ENCODE data around the gene SLC44A1.

The SLC44A1 gene

DNA sequence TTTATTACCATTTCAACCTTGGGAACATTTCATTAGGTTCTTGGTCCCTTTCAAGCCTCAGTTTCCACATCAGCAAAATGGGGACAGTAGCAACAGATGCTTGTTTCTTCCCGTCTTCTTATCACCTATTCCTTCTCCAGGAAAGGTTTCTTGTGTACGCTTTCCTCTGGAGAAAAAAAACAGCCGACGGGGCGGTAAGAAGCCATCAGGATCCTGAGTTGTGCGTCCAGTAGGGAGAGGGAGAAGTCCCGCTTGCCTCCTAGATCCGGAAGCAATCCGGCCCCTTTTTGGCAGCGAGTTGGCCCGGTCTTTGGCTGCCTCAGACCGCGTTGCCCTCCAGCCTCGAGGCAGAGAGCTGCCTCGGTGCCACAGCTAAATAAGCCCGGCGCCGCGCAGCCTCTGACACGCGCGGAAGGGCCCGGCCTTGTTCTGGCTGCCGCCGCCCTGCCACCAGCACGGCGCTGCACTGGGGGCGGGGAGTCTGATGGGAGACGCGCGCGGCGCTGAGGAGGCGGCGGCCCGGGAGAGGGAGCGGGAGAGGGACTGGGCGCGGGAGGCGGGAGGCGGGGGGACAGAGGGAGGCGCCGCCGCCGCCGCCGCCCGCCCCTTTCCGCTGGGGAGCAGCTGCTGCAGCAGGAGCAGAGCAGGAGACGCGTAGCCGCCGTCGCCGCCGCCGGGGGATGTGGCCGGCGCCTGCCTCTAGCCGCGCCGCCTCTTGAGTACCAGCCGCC is at the start of gene SLC44A1:
SLC44A1 (plus strand) TSS at position 649 of the 731 bp plus-strand sequence. CDS start 218 bp downstream, outside the sequence.
- Mint-ChIP-seq H3K27ac (peak within 1 kb of the TSS; percentile 77), H3K9me3 (no peaks in the 10 kb centered on the region), H3K36me3 (ENCODE audit: low read depth) (peaks cover 3% of the 10 kb centered on the region), H3K27me3 (peaks cover 32% of the 10 kb centered on the region), H3K4me1 (ENCODE audit: low read depth) (peaks cover 25% of the 10 kb centered on the region), H3K4me3 (peak within 1 kb of the TSS; percentile 86)
- peak; percentile 96 for DNase-seq

GRCh38 chr9:105195259-105195658 is 49.2 kb upstream of the SLC44A1 start:
- Mint-ChIP-seq H3K27me3 (peaks cover 11% of the 10 kb centered on the region), H3K36me3 (ENCODE audit: low read depth) (no peaks in the 10 kb centered on the region), H3K4me3 (no peak overlapping the region), H3K27ac (no peak overlapping the region), H3K4me1 (ENCODE audit: low read depth) (no peaks in the 10 kb centered on the region), H3K9me3 (no peaks in the 10 kb centered on the region)
- no peak for DNase-seq

DNA sequence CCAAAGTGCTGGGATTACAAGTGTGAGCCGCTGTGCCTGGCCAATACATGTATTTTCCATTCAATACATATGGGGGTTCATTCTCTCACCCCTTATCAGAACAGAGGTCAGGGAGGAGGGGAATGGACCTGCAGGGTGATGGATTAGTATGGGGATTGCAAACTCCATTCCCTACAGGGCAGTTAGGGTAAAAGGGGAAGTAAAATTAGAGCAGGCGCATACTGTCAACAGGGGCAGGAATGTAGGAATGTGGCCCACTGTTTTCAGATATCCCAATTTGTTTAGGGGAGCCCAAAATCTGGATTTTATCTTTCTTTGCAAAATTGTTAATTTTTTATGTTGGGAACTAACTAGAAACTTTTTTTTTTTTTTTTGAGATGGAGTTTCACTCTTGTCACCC is 46.4 kb upstream of the SLC44A1 start:
- Mint-ChIP-seq H3K4me1 (ENCODE audit: low read depth) (no peaks in the 10 kb centered on the region), H3K27ac (no peak overlapping the region), H3K36me3 (ENCODE audit: low read depth) (no peaks in the 10 kb centered on the region), H3K4me3 (no peak overlapping the region), H3K27me3 (peaks cover 6% of the 10 kb centered on the region), H3K9me3 (no peaks in the 10 kb centered on the region)
- DNase-seq = no peak

GRCh38 chr9:105198865-105199264 is 45.6 kb upstream of the SLC44A1 start:
- H3K36me3 Mint-ChIP-seq (ENCODE audit: low read depth) = no peaks in the 10 kb centered on the region
- H3K4me3 Mint-ChIP-seq = no peak overlapping the region
- peaks cover 6% of the 10 kb centered on the region for H3K27me3 Mint-ChIP-seq
- no peaks in the 10 kb centered on the region for H3K9me3 Mint-ChIP-seq
- no peaks in the 10 kb centered on the region for H3K4me1 Mint-ChIP-seq (ENCODE audit: low read depth)
- no peak overlapping the region for H3K27ac Mint-ChIP-seq
- DNase-seq = no peak

DNA sequence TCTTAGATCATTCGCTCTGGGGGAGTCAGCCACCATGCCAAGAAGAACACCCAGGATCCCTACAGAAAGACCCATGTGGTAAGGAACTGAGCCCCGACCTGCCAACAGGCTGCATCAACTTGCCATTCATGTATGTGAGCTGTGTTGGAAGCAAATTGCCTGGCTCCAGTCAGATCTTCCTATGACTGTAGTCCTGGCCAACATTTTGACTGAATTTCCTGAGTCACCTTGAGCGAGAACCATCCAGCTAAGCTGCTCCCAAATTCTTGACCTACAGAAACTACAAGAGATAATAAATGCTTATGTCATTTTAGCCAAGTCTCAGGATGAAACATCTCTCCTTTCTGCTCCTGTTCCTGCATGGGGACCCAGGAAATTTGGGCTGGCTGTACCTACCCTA is 40.0 kb upstream of the SLC44A1 start:
- Mint-ChIP-seq H3K4me3 (no peak overlapping the region), H3K27me3 (no peaks in the 10 kb centered on the region), H3K36me3 (ENCODE audit: low read depth) (no peaks in the 10 kb centered on the region), H3K4me1 (ENCODE audit: low read depth) (no peaks in the 10 kb centered on the region), H3K27ac (no peak overlapping the region), H3K9me3 (no peaks in the 10 kb centered on the region)
- DNase-seq = no peak

GRCh38 chr9:105205787-105206495 is 38.5 kb upstream of the SLC44A1 start:
- Mint-ChIP-seq H3K27me3 (no peaks in the 10 kb centered on the region), H3K4me1 (ENCODE audit: low read depth) (no peaks in the 10 kb centered on the region), H3K9me3 (no peaks in the 10 kb centered on the region)

DNA sequence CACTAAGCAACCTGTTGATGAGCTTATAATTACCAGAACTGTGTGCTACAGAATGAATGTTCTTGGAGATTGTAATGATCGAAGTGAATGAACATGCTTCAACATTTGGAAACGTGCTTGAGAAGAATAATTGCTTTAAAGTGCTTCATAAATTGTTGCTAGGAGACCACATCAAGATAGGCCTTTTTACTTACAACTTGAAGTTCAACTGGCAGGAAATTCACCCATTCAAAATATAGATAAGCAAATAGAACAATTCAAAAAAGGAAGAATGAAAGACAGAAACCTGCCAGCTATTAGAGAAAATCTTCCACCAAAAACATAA is 38.0 kb upstream of the SLC44A1 start:
- no peak overlapping the region for H3K4me3 Mint-ChIP-seq
- no peaks in the 10 kb centered on the region for H3K27me3 Mint-ChIP-seq
- H3K36me3 Mint-ChIP-seq (ENCODE audit: low read depth) = no peaks in the 10 kb centered on the region
- no peaks in the 10 kb centered on the region for H3K4me1 Mint-ChIP-seq (ENCODE audit: low read depth)
- DNase-seq = no peak
- no peak overlapping the region for H3K27ac Mint-ChIP-seq
- no peaks in the 10 kb centered on the region for H3K9me3 Mint-ChIP-seq

More at GRCh38 chr9:105205787-105206495, 38.5 kb upstream of the SLC44A1 start:
- Mint-ChIP-seq H3K4me3 (no peak overlapping the region), H3K27ac (no peak overlapping the region), H3K36me3 (ENCODE audit: low read depth) (no peaks in the 10 kb centered on the region)
- DNase-seq = no peak

DNA sequence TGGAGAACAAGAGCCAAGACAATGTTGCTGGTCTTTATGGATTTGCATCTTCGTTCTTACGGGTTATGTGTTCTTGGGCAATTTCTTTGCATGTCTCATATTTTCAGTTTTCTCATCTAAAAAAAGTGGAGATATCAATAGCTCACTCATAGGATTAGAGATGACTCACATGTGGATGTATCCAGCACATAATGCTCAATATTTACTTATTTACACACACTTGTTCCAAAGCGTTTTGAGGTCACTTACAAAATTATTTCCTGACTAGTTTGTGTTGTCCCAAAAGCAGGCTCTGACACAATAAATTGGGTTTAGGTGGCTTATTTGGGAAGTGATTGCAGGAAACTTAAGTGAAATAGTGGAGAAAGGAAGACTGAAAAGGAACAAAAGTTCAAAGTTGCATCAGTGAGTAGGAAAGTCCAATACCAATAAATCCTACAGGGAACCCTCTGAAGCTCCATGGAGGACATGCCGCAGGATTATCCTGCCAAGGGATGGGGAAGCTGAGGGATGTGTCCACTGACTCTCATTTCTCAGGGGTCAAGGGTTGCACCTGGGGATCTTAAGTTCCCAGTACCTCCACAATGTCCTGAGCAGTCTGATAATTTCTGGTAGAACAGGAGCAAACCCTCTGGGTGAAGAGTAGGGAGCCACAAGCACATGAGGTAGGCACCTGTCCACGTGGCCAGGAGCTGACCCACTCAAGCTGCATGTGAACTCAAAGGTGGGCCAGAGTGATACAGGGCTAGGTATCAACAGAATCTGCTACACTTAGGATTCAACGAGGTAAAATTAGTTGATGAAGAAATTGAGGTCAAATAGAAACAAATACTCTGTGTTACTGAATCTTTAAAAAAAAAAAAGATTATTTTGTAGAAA is 37.4 kb upstream of the SLC44A1 start:
- no peak for DNase-seq
- Mint-ChIP-seq H3K4me3 (no peak overlapping the region), H3K27ac (no peak overlapping the region)

GRCh38 chr9:105216440-105217178 is 27.8 kb upstream of the SLC44A1 start:
- no peaks in the 10 kb centered on the region for H3K4me1 Mint-ChIP-seq (ENCODE audit: low read depth)
- no peaks in the 10 kb centered on the region for H3K9me3 Mint-ChIP-seq
- H3K27me3 Mint-ChIP-seq = peaks cover 7% of the 10 kb centered on the region
- no peak overlapping the region for H3K27ac Mint-ChIP-seq
- H3K36me3 Mint-ChIP-seq (ENCODE audit: low read depth) = no peaks in the 10 kb centered on the region
- H3K4me3 Mint-ChIP-seq = no peak overlapping the region
- no peak for DNase-seq

More for the DNA sequence above, 37.4 kb upstream of the SLC44A1 start:
- Mint-ChIP-seq H3K4me1 (ENCODE audit: low read depth) (no peaks in the 10 kb centered on the region), H3K27me3 (no peaks in the 10 kb centered on the region), H3K36me3 (ENCODE audit: low read depth) (no peaks in the 10 kb centered on the region), H3K9me3 (no peaks in the 10 kb centered on the region)

- Mint-ChIP-seq H3K9me3 (peaks cover 6% of the 10 kb centered on the region), H3K4me3 (no peak overlapping the region), H3K27me3 (peaks cover 7% of the 10 kb centered on the region), H3K4me1 (ENCODE audit: low read depth) (no peaks in the 10 kb centered on the region), H3K36me3 (ENCODE audit: low read depth) (no peaks in the 10 kb centered on the region), H3K27ac (no peak overlapping the region)
- no peak for DNase-seq
These were observed 25.8 kb upstream of the SLC44A1 start for GRCh38 chr9:105218673-105219072.

DNA sequence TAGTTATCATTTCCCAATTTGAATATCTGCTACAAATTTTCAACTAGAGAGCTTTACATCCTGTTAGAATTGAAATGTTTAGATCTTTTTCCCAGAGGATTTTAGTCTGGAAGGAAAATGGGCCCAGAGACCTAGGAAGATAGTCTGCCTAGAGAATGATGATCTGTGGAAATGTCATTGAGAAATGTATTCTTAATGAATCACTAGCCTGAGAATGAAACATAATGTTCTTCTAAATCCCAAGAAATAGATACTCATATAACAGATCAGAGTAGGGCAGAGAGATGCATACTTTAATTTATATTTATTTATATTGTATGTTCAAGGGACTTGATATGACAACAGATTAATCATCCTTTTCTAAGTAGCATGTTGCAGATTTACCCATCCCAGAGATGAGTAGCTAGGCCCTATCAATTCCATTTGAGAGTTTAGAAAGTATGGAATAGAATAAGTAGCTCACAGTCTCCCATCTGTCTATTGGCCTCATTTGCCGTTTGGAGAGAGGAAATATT is 25.1 kb upstream of the SLC44A1 start:
- peaks cover 13% of the 10 kb centered on the region for H3K9me3 Mint-ChIP-seq
- H3K27ac Mint-ChIP-seq = no peak overlapping the region
- H3K4me1 Mint-ChIP-seq (ENCODE audit: low read depth) = no peaks in the 10 kb centered on the region
- no peak for DNase-seq
- peaks cover 2% of the 10 kb centered on the region for H3K36me3 Mint-ChIP-seq (ENCODE audit: low read depth)
- no peak overlapping the region for H3K4me3 Mint-ChIP-seq
- peaks cover 5% of the 10 kb centered on the region for H3K27me3 Mint-ChIP-seq

- H3K27me3 Mint-ChIP-seq = peaks cover 7% of the 10 kb centered on the region
- no peaks in the 10 kb centered on the region for H3K4me1 Mint-ChIP-seq (ENCODE audit: low read depth)
- no peak overlapping the region for H3K27ac Mint-ChIP-seq
- no peak for DNase-seq
- peaks cover 4% of the 10 kb centered on the region for H3K36me3 Mint-ChIP-seq (ENCODE audit: low read depth)
- H3K9me3 Mint-ChIP-seq = peaks cover 17% of the 10 kb centered on the region
- no peak overlapping the region for H3K4me3 Mint-ChIP-seq
These were observed 24.0 kb upstream of the SLC44A1 start for GRCh38 chr9:105220451-105220850.

DNA sequence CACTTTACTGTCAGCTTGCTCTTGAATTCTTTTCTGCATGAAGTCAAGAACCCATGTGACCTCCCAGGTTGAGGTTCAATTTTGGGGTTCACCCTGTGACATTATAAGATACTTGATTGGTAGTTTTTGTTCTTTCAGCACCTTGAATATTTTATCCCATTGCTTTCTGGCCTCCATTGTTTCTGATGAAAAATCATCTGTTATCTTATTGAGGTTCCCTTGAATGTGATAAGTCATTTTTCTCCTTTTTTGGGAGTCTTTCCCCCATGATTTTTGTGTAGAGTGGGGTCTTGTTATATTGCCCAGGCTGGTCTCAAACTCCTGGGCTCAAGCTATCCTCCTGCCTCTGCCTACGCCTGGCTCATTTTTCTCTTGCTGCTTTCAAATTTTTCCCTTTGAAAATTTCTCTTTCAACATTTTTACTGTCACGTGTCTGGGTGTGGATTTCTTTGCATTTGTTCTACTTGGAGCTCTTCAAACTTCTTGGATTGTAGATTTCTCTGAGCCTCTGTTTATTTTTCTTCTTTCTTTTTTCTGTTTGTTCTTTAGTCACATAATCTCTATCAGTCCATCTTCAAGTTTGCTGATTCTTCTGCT is 20.8 kb upstream of the SLC44A1 start:
- H3K4me3 Mint-ChIP-seq = no peak overlapping the region
- no peak for DNase-seq

DNA sequence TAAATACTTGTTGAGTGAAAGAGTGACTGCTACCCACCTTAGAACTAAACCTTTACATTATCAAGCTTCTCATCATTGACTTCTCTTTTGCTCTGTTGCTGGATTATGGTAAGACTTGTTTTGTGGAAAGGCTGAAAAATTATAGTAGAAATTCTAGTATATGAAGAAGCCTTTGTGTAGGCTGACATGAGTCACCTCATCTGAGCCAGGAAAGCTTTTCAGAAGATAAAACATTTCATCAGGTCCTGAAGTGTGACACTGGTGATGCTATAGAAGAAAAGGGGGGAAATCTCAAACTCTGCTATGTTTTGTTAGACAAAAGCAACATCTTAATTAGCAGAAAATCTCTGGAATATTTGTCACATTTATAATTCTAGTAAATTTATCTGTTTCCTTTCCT is 18.4 kb upstream of the SLC44A1 start:
- no peak for DNase-seq
- H3K27ac Mint-ChIP-seq = no peak overlapping the region
- H3K27me3 Mint-ChIP-seq = peaks cover 12% of the 10 kb centered on the region
- H3K36me3 Mint-ChIP-seq (ENCODE audit: low read depth) = peaks cover 4% of the 10 kb centered on the region
- peaks cover 17% of the 10 kb centered on the region for H3K9me3 Mint-ChIP-seq
- no peak overlapping the region for H3K4me3 Mint-ChIP-seq
- no peaks in the 10 kb centered on the region for H3K4me1 Mint-ChIP-seq (ENCODE audit: low read depth)

More for the DNA sequence above, 20.8 kb upstream of the SLC44A1 start:
- H3K9me3 Mint-ChIP-seq = peaks cover 17% of the 10 kb centered on the region
- peaks cover 9% of the 10 kb centered on the region for H3K27me3 Mint-ChIP-seq
- peaks cover 4% of the 10 kb centered on the region for H3K36me3 Mint-ChIP-seq (ENCODE audit: low read depth)
- no peaks in the 10 kb centered on the region for H3K4me1 Mint-ChIP-seq (ENCODE audit: low read depth)
- H3K27ac Mint-ChIP-seq = no peak overlapping the region

Data from activated T-cell treated with anti-CD3 and anti-CD28 coated beads, Interleukin-2, amount 50 U/mL, for 24 hours (primary cell).